NCI-H1694 (cell line): ENCODE data around the gene C5.
"Not testable (repeated sequence)": the region's sequence is repeated elsewhere in the genome, so short reads cannot be mapped to it uniquely, and the experiment has no call there.

ENCODE experiments used
- DNase-seq: peaks from one replicate; lab custom pipeline; 2025; lab: John Stamatoyannopoulos, UW

Gene C5

GRCh38 chr9:120979797-120980196 lies 70.3 kb downstream of the C5 start:
- no peak for DNase-seq

- DNase-seq: no peak
Observed at GRCh38 chr9:120978987-120979386, 71.1 kb downstream of the C5 start.

GRCh38 chr9:120977321-120977720 lies 72.8 kb downstream of the C5 start:
- DNase-seq: no peak

GRCh38 chr9:120974921-120975320 lies 75.2 kb downstream of the C5 start:
- DNase-seq: no peak

GRCh38 chr9:120974181-120974580 lies 75.9 kb downstream of the C5 start:
- no peak for DNase-seq

- no peak for DNase-seq
Observed at GRCh38 chr9:120971938-120972337, 78.1 kb downstream of the C5 start.

DNA sequence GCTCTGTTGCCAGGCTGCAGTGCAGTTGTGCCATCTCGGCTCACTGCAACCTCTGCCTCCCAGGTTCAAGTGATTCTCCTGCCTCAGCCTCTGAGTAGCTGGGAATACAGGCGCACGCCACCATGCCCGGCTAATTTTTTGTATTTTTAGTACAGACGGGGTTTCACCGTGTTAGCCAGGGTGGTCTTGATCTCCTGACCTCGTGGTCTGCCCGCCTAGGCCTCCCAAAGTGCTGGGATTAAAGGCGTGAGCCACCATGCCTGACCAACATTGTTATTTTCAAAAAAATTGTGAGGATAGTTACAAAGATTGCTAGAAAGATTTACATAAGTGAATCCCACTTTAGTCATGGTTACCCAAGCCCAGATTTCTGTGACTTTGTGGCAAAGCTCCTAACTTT lies 78.6 kb downstream of the C5 start:
- not testable (repeated sequence) for DNase-seq

GRCh38 chr9:120970244-120970643 lies 79.8 kb downstream of the C5 start:
- no peak for DNase-seq

DNA sequence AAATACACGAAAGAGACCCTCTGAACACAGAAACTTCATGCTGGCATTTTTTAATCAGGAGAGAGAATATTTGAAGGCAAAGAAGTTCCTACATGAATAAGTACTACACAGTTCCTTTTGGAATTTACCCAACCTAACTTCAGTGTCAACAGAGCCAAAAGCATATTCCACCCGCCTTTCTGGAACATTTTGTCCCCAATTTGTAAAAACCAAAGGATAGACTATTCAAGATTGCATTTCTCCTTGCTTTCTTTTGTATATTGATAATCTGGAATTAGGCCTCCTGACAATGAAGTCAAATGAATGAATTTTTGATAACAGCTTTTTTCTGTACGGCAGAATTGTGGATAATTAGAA lies 84.1 kb downstream of the C5 start:
- DNase-seq: no peak

DNA sequence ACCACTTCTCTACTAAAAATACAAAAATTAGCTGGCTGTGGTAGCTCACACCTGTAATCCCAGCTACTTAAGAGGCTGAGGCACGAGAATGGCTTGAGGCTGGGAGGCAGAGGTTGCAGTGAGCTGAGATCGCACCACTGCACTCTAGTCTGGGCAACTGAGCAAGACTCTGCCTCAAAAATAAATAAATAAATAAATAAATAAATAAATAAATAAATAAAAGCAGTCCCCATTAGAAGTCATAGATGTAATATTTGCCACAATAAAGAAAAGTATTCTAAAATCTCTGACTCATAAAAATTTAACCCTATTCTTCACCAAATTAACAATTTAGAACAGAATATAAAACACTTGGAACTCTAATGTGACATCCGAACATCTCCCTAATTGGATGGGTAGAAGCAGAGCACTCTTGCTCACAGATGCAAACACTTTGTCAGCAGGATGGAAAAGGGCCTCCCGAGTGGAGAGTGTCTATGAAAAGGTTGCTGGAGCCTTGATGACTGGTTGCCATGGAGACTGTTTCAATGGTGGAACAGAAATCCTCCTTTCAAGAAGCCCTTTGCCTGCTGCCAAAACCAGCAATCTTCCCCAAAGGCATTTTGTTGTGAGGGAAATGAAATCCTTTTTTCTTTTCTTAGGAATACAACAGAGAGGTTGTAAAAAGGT lies 84.6 kb downstream of the C5 start:
- no peak for DNase-seq

- DNase-seq: no peak
Observed at GRCh38 chr9:120961936-120962335, 88.1 kb downstream of the C5 start.

GRCh38 chr9:120960001-120960400 lies 90.1 kb downstream of the C5 start:
- no peak for DNase-seq

DNA sequence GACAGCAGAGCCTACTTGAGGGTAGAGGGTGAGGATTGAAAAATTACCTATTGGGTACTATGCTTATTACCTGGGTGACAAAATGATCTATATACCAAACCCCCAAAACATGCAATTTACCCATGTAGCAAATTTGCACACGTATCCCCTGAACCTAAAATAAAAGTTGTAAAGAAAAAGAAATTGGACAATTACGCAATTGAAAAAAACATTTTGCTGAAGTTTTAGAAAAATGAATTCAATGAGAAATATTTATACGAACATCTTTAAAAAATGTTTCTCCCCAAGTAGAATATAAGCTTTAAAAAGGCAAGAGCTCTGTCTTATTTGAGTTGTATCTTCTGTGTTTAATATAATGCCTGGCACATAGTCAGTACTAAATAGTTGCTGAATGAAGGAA lies 93.2 kb downstream of the C5 start:
- no peak for DNase-seq

DNA sequence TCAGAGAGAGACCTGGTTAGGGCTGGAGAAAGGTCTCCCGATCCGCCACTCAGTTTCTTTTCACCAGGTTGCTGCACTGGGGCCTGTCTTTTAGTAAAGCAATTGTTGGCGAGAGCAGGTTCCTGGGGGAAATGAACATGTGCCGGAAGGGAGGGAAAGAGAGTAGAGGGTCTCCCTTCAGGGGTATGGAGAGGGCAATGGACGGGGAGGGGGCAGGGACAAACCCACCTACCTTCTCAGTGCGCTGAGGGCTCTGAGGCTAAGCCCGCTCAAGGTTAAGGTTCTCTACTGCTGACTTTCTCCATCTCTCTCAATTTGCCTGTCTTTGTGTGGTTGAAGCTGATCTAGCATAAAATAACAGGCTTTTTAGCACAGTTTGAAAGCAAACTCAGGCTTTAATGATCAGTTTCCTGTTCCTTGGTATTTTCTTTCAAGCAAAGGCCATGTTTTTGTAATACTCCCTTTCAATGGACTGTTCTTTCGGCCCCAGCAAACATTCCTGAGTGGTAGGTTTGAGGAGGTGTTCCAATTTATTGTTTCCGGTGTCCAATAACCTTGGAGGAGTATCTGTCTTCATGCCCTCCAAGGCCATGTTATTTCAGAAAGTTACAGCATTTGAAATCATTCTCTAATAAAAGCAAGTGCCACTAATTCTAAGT lies 98.0 kb downstream of the C5 start:
- DNase-seq: no peak

DNA sequence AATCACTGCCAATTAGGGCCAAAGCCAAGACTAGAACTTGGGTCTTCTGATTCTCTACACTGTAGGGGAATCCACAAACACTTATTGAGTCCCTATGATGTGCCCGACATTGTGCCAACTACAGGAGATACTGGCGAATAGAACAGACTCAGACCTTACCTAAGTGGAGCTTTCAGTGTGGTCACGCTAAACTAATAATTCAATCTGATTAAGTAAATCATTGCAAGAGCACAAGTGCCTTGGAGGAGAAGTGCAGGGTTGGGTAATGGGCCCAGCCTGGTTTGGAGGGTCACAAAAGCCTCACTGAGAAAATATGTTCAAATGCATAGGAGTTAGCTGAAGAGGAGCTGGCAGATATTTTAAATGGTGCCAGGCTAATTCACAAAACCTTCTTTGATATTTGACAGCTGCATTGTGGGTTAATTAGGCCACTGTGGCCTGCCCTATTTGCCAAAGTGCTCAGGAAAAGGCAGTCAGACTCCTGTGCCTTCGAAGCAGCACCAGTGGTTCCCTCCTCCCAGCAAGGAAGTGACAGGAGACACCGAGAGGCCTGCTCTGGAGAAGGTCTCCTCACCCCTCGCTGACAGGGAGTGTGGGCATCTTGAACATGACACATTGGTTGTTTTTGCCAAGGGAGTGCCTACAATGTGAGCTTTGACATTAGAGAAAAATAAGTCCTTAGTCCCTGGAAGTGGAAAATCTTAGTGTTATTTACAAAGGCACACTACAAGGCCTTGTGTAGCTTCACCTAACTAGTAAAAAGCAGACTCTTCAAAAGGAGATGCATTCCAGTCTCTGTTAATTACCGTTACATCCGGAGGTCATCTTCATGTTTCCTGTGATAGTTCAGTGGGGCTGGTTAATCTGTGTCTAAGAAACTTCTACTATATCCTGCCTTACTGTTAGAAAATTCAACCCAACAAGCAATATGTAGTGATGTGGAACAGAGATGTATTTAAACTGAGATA lies 99.4 kb downstream of the C5 start:
- no peak for DNase-seq

- no peak for DNase-seq
Observed at GRCh38 chr9:120949290-120949689, 100.8 kb downstream of the C5 start.

GRCh38 chr9:120948824-120949223 lies 101.3 kb downstream of the C5 start:
- no peak for DNase-seq

DNA sequence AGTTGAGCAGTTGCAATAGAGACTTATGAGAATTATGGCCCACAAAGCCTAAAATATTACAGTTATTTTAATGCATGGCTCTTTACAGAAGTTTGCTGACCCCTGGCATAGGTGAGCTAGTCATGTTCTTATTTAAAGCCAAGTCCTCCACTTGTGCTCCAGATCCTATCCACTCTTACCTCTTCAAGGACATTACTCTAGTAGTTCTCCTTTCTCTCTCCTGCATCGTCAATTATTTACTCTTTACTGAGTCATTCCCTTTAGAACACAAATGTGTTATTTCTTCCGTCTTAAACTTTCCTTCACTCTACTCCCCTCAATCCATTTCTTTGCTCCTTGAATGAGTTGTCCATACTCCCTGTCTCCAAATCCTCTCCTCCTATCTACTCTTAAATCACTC lies 102.9 kb downstream of the C5 start:
- no peak for DNase-seq

DNA sequence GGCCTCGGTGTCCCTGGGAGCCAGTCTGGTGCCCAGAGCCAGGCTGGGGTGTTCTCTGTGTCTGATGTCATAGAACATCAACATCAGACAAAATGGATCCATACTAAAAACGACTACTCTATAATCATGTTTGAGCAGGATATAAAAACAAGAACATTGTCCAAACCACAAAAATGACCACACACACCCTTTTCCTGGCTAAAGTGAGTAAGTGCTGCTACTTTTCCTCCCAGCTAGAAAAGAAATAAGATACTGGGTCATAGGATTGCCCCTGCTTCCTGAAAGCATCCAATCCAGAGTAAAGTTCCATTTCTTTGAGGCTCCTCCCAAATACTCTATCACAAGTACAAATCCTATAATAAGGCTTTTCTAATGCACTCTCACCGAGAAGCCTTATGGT lies 103.8 kb downstream of the C5 start:
- no peak for DNase-seq

DNA sequence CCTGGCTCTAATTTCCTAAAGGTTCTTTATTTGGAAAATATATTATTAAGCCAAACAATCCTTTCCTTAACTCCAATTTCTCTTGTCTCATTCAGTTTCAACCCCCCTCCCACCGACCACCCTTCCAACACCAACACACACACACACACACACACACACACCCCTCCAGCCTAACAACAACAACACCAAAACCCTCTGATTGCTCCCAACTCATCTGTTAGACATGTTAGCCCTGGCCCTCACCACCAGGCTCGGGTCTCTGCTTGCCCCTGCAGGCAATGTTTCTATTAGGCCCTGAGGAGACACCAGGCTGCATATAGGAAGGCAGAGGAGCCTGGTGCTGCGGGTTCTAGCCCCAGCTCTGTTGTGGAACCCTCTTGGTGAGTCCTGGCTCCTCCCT lies 105.1 kb downstream of the C5 start:
- no peak for DNase-seq

DNA sequence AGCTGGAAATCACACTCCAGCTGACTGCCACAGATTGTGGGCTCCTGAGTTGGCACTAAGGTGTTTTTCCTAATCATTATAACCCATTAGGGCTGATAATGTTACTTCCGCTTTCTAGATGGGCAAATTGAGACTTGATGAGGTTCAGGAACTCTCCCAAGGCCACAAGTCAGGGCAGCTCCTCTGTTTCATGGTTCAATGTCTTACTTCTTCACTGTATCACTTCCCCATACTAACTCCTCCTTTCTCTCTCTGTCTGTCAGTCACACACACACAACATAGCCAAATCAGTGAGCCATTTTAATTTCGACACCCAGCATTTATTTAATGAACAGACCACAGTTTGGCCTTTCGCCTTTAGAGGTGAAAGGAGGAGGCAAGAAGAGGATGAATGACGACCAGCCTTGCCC lies 105.6 kb downstream of the C5 start:
- no peak for DNase-seq

GRCh38 chr9:120942186-120943001 lies 107.7 kb downstream of the C5 start:
- DNase-seq: no peak
